GM19372 (cell line): ENCODE measurements around the gene PGA4.
"Not testable (repeated sequence)": the region's sequence is repeated elsewhere in the genome, so short reads cannot be mapped to it uniquely, and the experiment has no call there.

Source experiments
- ATAC-seq: cut with Tn5 transposase; IDR thresholded peaks from one replicate; pipeline ENCODE4 v1.9.1; 2021; ENCODE audit warnings: mild to moderate bottlenecking, low read depth, moderate library complexity; ENCODE audit not compliant: unreplicated experiment

PGA4 gene

GRCh38 chr11:61245284-61245964 is 23.3 kb downstream of the PGA4 start:
- ATAC-seq, result not testable (repeated sequence)

- not testable (repeated sequence) for ATAC-seq
Measured at GRCh38 chr11:61248071-61248470, 25.9 kb downstream of the PGA4 start.

- not testable (repeated sequence) for ATAC-seq
Measured at GRCh38 chr11:61249201-61249600, 27.1 kb downstream of the PGA4 start.

- not testable (repeated sequence) for ATAC-seq
Measured at GRCh38 chr11:61250796-61251765, 28.9 kb downstream of the PGA4 start.

GRCh38 chr11:61252332-61252731 is 30.2 kb downstream of the PGA4 start:
- ATAC-seq, result not testable (repeated sequence)

- ATAC-seq, result peak; percentile 67
Measured at GRCh38 chr11:61254403-61255025, 32.4 kb downstream of the PGA4 start.

- ATAC-seq, result no peak
Measured at GRCh38 chr11:61256710-61257482, 34.7 kb downstream of the PGA4 start.

- no peak for ATAC-seq
Measured at GRCh38 chr11:61258546-61258945, 36.4 kb downstream of the PGA4 start.

GRCh38 chr11:61259363-61259762 is 37.2 kb downstream of the PGA4 start:
- no peak for ATAC-seq

- no peak for ATAC-seq
Measured at GRCh38 chr11:61264371-61264770, 42.2 kb downstream of the PGA4 start.

- no peak for ATAC-seq
Measured at GRCh38 chr11:61264795-61265194, 42.6 kb downstream of the PGA4 start.

- no peak for ATAC-seq
Measured at GRCh38 chr11:61265357-61265756, 43.2 kb downstream of the PGA4 start.

- no peak for ATAC-seq
Measured at GRCh38 chr11:61266602-61267001, 44.5 kb downstream of the PGA4 start.

GRCh38 chr11:61267437-61267841 is 45.3 kb downstream of the PGA4 start:
- no peak for ATAC-seq

GRCh38 chr11:61268588-61269250 is 46.6 kb downstream of the PGA4 start:
- ATAC-seq, result no peak

- no peak for ATAC-seq
Measured at GRCh38 chr11:61270354-61271076, 48.4 kb downstream of the PGA4 start.

GRCh38 chr11:61272731-61273130 is 50.6 kb downstream of the PGA4 start:
- no peak for ATAC-seq

- no peak for ATAC-seq
Measured at GRCh38 chr11:61273178-61274078, 51.3 kb downstream of the PGA4 start.
